CD4-positive, alpha-beta T cell (primary cell): Measurements from ENCODE around the gene ATXN2L. TPM values are rescaled to one million over a fixed set of nuclear protein-coding genes. Genes with fewer than 3 reads are reported as not detected.

Experiments used
- ATAC-seq: fragments of 200-7000 bp; cut with Tn5 transposase; one replicate; pipeline ENCODE4 v1.10.0; 2022; ENCODE audit warnings: mild to moderate bottlenecking; ENCODE audit not compliant: poor library complexity
- CTCF ChIA-PET: fragments of 350-600 bp; sonication (Branson Sonifier 250); formaldehyde crosslinking; loops from one replicate; lab custom pipeline; 2021; ENCODE audit warnings: antibody characterized with exemption, inconsistent platforms; lab: Charles Lee
- POLR2A ChIA-PET: fragments of 350-600 bp; sonication (Branson Sonifier 250); formaldehyde crosslinking; loops from one replicate; lab custom pipeline; 2021; ENCODE audit warnings: antibody characterized with exemption, inconsistent platforms; lab: Charles Lee
- DNase-seq, 14 experiments: peaks; one replicate each; pipeline ENCODE4 v3.0.0-alpha.2; 2013 to 2020; ENCODE audit warnings: mixed read lengths in 2 of 14
- H3K27ac ChIP-seq, 2 donors: one replicate each; pipeline versions ENCODE4 v1.5.1 to v1.7.0; 2013; ENCODE audit warnings: low read length in 2 of 2, low read depth in 1 of 2, mild to moderate bottlenecking in 1 of 2
- H3K27me3 ChIP-seq, 2 experiments: 1 replicate in 1 of 2; 2 replicates in 1 of 2; pipeline versions ENCODE4 v1.6.1 to v1.7.0; 2013; ENCODE audit warnings: low read length in 2 of 2, control low read depth in 1 of 2, mild to moderate bottlenecking in 1 of 2, moderate library complexity in 1 of 2; ENCODE audit not compliant: insufficient read depth in 2 of 2, control insufficient read depth in 1 of 2
- H3K36me3 ChIP-seq: one replicate; pipeline ENCODE4 v1.6.1; 2013; ENCODE audit warnings: low read length, control low read depth; ENCODE audit not compliant: insufficient read depth
- H3K4me1 ChIP-seq: one replicate; pipeline ENCODE4 v1.6.1; 2013; ENCODE audit warnings: low read length, control low read depth; ENCODE audit not compliant: insufficient read depth
- H3K4me3 ChIP-seq: one replicate; pipeline ENCODE4 v1.5.1; 2013; ENCODE audit warnings: mild to moderate bottlenecking, low read length, moderate library complexity
- H3K9me3 ChIP-seq, 2 experiments: 1 replicate in 1 of 2; 2 replicates in 1 of 2; pipeline versions ENCODE4 v1.6.1 to v1.7.0; 2013; ENCODE audit warnings: low read length in 2 of 2, mild to moderate bottlenecking in 2 of 2, control low read depth in 1 of 2, moderate library complexity in 1 of 2; ENCODE audit not compliant: control insufficient read depth in 1 of 2, insufficient read depth in 1 of 2
- H3K27ac Mint-ChIP-seq: one replicate; pipeline ENCODE4 v1.8.0; 2020; ENCODE audit warnings: mixed read lengths
- H3K27me3 Mint-ChIP-seq: one replicate; pipeline ENCODE4 v1.8.0; 2021; ENCODE audit warnings: mixed read lengths
- H3K36me3 Mint-ChIP-seq: one replicate; pipeline ENCODE4 v1.8.0; 2021; ENCODE audit warnings: low read depth, mixed read lengths
- H3K4me1 Mint-ChIP-seq: one replicate; pipeline ENCODE4 v1.8.0; 2021; ENCODE audit warnings: low read depth, mixed read lengths
- H3K4me3 Mint-ChIP-seq: one replicate; pipeline ENCODE4 v1.8.0; 2020; ENCODE audit warnings: mild to moderate bottlenecking, mixed read lengths
- H3K9me3 Mint-ChIP-seq: one replicate; pipeline ENCODE4 v1.8.0; 2020; ENCODE audit warnings: mixed read lengths
- CTCF ChIP-seq: fragments of 200-600 bp; IDR thresholded peaks from one replicate; pipeline ENCODE4 v1.8.0; 2022; ENCODE audit warnings: antibody characterized with exemption, mild to moderate bottlenecking
- intact Hi-C, 2 experiments: fragments of 100-400 bp; cut with DNase I in 1 of 2; cut with micrococcal nuclease in 1 of 2; formaldehyde crosslinking; loops; one replicate each; pipeline versions ENCODE4 v1.15.1 to v1.9.0; 2023 to 2025; cut with DNase I, micrococcal nuclease
- microRNA-seq: library from miRNA; unstranded; fragments of <30 nt; microRNA quantifications from one replicate; pipeline ENCODE4 v1.2.0, GENCODE V29; 2021; ENCODE audit warnings: borderline microRNAs expressed, borderline replicate concordance
- total RNA-seq, 174 experiments: library from RNA in 2 of 174; stranded (reverse) in 2 of 174; gene quantifications; one replicate each; pipeline ENCODE4 v1.2.3 and lab custom pipeline; 2021 to 2026

Gene ATXN2L
- total RNA-seq, 2 experiments from 2014 or later = 292 to 304 TPM

GRCh38 chr16:28882551-28883160 is 59.9 kb downstream of the ATXN2L start:
- ChIA-PET POLR2A (no interaction called here), CTCF (no interaction called here)
- no peak overlapping the region for H3K27ac ChIP-seq
- H3K36me3 ChIP-seq = no peaks in the 10 kb centered on the region
- DNase-seq (peak in 1 of 14 experiments; percentile 16), ATAC-seq (no peak)
- no peaks in the 10 kb centered on the region for H3K36me3 Mint-ChIP-seq
- H3K27ac Mint-ChIP-seq = no peak overlapping the region
- no peak overlapping the region for H3K4me3 ChIP-seq
- intact Hi-C loops = no loop called here
- peaks cover 0 to 9% of the 10 kb centered on the region in 2 experiments for H3K27me3 ChIP-seq
- peaks cover 8% of the 10 kb centered on the region for H3K4me1 Mint-ChIP-seq
- H3K9me3 Mint-ChIP-seq = no peaks in the 10 kb centered on the region
- H3K4me3 Mint-ChIP-seq = no peak overlapping the region
- TF ChIP-seq CTCF = no peak
- peaks cover 20% of the 10 kb centered on the region for H3K4me1 ChIP-seq
- H3K9me3 ChIP-seq = no peaks in the 10 kb centered on the region
- H3K27me3 Mint-ChIP-seq = peaks cover 6% of the 10 kb centered on the region

- no peaks in the 10 kb centered on the region for H3K36me3 Mint-ChIP-seq
- H3K4me3 Mint-ChIP-seq = no peak overlapping the region
- CTCF ChIA-PET = no interaction called here
- peaks cover 6% of the 10 kb centered on the region for H3K27me3 Mint-ChIP-seq
- Histone ChIP-seq H3K27me3 (peaks cover 0 to 9% of the 10 kb centered on the region in 2 experiments), H3K4me3 (no peak overlapping the region), H3K36me3 (no peaks in the 10 kb centered on the region), H3K27ac (no peak overlapping the region), H3K9me3 (no peaks in the 10 kb centered on the region), H3K4me1 (peaks cover 20% of the 10 kb centered on the region)
- TF ChIP-seq CTCF = no peak
- peaks cover 8% of the 10 kb centered on the region for H3K4me1 Mint-ChIP-seq
- ATAC-seq = no peak
- intact Hi-C loops = no loop called here
- H3K9me3 Mint-ChIP-seq = no peaks in the 10 kb centered on the region
- no peak for DNase-seq
- POLR2A ChIA-PET = no interaction called here
- H3K27ac Mint-ChIP-seq = no peak overlapping the region
These were observed 60.6 kb downstream of the ATXN2L start for GRCh38 chr16:28883221-28883996.

- intact Hi-C loops = no loop called here
- no peaks in the 10 kb centered on the region for H3K9me3 ChIP-seq
- ATAC-seq (no peak), DNase-seq (no peak)
- Mint-ChIP-seq H3K9me3 (no peaks in the 10 kb centered on the region), H3K27me3 (peaks cover 6% of the 10 kb centered on the region), H3K27ac (no peak overlapping the region), H3K4me3 (peak overlapping the region; percentile 8), H3K4me1 (peaks cover 6% of the 10 kb centered on the region), H3K36me3 (no peaks in the 10 kb centered on the region)
- TF ChIP-seq CTCF = no peak
- ChIA-PET CTCF (no interaction called here), POLR2A (no interaction called here)
- peaks cover 14% of the 10 kb centered on the region for H3K4me1 ChIP-seq
- H3K27me3 ChIP-seq = peaks cover 0 to 9% of the 10 kb centered on the region in 2 experiments
- H3K4me3 ChIP-seq = no peak overlapping the region
- no peaks in the 10 kb centered on the region for H3K36me3 ChIP-seq
- H3K27ac ChIP-seq = no peak overlapping the region
These were observed 61.2 kb downstream of the ATXN2L start for GRCh38 chr16:28884045-28884444.

Small RNAs within 50 kb of the gene (microRNA-seq; reads per million reads assigned to microRNA genes)
- not detected for gene MIR4721

Other genes with a start within 250 kb of the ATXN2L start
- gene SULT1A2, start 225.9 kb upstream of the ATXN2L start, total RNA-seq = under 1 TPM; 0.19 to 0.45 TPM
- gene SULT1A1, start 213.0 kb upstream of the ATXN2L start, total RNA-seq = 10 to 100 TPM; 13.8 to 14.4 TPM
- under 1 TPM in 1 of 2 experiments, not detected in 1; 0.58 TPM for gene NPIPB8, start 184.9 kb upstream of the ATXN2L start, total RNA-seq
- 100 to 1,000 TPM; 220 to 237 TPM for gene EIF3C, start 111.5 kb upstream of the ATXN2L start, total RNA-seq
- 1 to 10 TPM; 1.9 to 2.6 TPM for gene NPIPB9, start 71.2 kb upstream of the ATXN2L start, total RNA-seq
- 100 to 1,000 TPM; 102 to 103 TPM for gene TUFM, start 23.3 kb downstream of the ATXN2L start, total RNA-seq
- gene SH2B1, start 40.8 kb downstream of the ATXN2L start, total RNA-seq = 10 to 100 TPM; 50.6 to 58.9 TPM
- gene ATP2A1, start 55.5 kb downstream of the ATXN2L start, total RNA-seq = under 1 TPM; 0.56 to 0.77 TPM
- gene RABEP2, start 102.2 kb downstream of the ATXN2L start, total RNA-seq = 10 to 100 TPM; 23.3 to 23.4 TPM
- under 1 TPM; 0.14 to 0.27 TPM for gene CD19, start 109.0 kb downstream of the ATXN2L start, total RNA-seq
- gene NFATC2IP, start 127.9 kb downstream of the ATXN2L start, total RNA-seq = 10 to 100 TPM; 47.4 to 51.0 TPM
- 10 to 100 TPM; 24.4 to 28.1 TPM for gene SPNS1, start 151.8 kb downstream of the ATXN2L start, total RNA-seq
- 100 to 1,000 TPM; 156 to 160 TPM for gene LAT, start 162.1 kb downstream of the ATXN2L start, total RNA-seq